Hepatic stellate cell (primary cell): Measurements from ENCODE around the gene FAM98C.

Source experiments
- DNase-seq: peaks from one replicate; pipeline ENCODE4 v3.0.0; 2011; ENCODE audit warnings: low spot score

Gene FAM98C

DNA sequence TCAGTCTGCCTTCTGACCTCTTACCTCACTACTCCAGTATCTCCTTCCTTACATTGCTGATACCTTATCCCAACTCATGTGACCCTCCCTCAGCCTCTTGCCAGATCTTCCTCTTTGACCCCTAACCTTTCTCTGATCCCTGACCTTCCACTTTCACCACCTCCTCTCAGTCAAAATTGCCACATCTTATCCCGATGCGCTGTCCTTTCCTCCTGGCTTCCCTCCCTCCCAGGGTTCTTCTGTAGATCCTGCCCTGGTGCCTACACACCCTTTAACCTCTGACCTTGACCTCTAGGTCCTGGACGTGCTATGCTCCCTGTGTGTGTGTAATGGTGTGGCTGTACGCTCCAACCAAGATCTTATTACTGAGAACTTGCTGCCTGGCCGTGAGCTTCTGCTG lies 54.3 kb downstream of the FAM98C start:
- DNase-seq: no peak

DNA sequence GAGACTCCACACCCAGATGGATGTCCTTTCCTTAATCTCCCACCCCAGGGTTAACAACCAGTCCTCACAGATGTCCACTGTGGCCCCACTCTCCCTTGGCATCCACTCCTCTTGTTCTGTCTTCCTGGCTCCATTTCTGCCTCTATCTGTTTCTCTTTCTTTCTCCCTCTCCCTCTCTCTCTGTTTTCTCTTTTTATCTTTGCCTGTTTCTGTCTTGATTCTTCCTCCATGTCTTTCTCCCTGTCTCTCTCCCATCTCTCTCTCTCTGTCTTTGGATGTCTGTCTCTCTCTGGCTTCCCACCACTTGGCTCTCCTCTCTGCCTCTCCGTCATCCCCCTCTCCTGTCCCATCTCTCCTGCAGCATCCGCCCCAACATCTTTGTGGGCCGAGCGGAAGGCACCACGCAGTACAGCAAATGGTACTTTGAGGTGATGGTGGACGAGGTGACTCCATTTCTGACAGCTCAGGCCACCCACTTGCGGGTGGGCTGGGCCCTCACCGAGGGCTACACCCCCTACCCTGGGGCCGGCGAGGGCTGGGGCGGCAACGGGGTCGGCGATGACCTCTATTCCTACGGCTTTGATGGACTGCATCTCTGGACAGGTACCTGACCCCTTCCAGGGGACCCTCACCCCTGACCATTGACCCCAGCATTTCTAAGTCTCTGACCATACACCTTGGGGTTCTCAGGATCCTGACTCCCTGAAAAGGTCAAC lies 55.0 kb downstream of the FAM98C start:
- no peak for DNase-seq
